GM18517 (cell line): Measurements from ENCODE around the gene TSPOAP1.

ENCODE experiments used
- ATAC-seq: cut with Tn5 transposase; IDR thresholded peaks from one replicate; pipeline ENCODE4 v1.9.1; 2021; ENCODE audit warnings: mild to moderate bottlenecking, moderate library complexity; ENCODE audit not compliant: unreplicated experiment

TSPOAP1 gene

DNA sequence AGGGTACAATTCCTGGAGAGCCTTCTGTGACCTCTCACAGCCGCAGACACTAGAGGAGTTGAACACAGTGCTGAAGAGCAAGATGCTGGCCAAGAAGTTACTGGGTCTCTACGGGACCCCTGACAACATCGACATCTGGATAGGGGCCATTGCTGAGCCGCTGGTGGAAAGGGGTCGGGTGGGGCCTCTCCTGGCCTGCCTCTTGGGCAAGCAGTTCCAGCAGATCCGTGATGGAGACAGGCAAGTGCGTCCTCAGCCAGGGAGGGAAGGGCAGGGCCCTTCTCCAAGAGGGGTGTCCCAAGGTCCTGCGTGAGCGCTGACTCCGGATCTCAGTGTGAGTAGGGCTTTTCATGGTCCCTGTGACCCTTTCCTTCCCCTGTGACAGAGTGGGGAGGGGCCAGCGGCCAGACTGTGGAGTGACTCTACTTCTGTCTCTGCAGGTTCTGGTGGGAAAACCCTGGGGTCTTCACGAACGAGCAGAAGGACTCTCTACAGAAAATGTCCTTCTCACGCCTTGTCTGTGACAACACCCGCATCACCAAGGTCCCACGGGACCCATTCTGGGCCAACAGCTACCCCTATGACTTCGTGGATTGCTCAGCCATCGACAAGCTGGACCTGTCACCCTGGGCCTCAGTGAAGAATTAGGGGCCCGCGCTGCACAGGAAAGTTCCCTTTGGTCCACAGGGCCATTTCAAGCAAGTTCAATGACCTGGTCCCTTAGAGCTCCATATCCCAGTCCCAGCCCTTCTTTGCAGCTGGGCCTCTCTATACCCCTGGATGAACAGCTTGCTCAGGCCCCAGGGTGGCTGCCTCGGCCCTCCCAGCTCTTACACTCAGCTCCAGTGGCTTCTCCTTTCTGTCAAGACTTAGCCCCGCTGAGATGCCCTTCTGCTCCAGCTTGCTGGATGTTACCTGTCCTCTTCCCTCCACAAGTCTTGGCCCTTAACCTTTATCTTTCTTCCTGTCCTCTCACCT lies 61.0 kb downstream of the TSPOAP1 start:
- no peak for ATAC-seq

DNA sequence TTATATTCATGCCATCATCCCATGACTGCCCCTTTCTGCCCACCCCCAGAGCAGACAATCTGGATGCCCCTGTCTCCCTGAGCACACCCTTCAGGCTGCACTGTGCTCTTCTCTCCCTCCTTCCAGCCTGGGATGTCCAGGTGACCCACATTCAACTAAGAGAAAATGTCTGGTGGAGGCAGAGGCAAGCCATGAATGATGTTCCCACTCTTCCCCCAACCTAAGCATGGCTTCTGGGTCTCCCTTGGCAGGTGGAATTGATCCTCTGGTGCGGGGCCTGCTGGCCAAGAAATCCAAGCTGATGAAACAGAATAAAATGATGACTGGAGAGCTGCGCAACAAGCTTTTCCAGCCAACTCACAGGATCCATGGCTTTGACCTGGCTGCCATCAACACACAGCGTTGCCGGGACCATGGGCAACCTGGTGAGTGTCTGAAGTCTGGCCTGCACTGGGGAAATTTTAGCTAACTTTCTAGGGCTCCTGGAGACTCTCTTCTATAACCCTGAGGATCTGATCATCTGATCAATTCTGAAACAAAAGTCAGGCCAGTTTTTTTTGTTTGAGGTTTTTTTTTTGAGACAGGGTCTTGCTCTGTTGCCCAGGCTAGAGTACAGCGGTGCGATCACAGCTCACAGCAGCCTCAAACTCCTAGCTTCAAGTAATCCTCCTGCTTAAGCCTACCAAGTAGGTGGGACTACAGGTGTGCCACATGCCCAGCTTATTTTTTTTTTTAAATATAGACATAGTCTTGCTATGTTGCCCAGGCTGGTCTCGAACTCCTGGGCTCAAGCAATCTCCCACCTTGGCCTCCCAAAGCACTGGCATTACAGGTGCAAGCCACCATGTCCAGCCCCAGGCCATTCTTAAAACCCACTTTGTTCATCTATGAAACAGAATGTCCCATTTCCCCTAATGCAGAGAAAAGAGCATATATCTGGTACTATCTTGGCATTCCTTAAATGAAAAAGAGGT lies 62.4 kb downstream of the TSPOAP1 start:
- ATAC-seq = no peak

DNA sequence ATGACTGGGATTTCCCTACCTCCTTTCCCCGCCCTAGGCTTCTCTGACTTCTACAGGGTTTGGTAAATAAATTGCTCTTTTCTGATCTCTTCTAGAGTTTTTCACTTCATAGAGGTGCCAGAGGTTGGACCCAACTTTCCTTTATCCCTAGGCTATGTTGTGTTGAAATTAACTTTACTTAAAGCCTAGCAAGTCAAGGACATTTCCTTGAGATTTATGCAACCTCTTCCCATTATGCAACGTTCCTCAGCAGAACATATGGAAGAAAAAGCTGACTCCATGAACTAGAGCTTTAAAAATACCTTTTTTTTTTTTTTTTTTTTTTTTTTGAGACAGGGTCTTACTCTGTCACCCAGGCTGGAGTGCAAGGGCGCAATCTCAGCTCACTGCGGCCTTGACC lies 63.3 kb downstream of the TSPOAP1 start:
- no peak for ATAC-seq

GRCh38 chr17:58264407-58265103 lies 64.0 kb downstream of the TSPOAP1 start:
- no peak for ATAC-seq

- ATAC-seq = no peak
Observed at GRCh38 chr17:58263773-58264172, 64.8 kb downstream of the TSPOAP1 start.

DNA sequence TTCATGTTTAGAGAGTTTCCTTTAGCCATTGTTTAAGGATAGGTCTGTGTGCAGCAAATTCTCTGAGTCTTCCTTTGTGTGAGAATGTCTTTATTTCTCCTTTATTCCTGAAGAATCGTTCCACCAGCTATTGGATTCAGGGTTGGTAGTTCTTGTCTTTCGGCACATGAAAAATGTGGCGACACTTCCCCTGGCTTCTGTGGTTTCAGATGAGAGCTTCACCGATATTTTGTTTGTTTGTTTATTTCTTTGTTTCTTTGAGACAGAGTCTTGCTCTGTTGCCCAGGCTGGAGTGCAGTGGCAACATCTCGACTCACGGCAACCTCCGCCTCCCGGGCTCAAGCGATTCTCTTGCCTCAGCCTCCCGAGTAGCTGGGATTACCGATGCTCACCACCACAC lies 66.4 kb downstream of the TSPOAP1 start:
- no peak for ATAC-seq

- ATAC-seq = no peak
Observed at GRCh38 chr17:58254803-58255202, 73.8 kb downstream of the TSPOAP1 start.

DNA sequence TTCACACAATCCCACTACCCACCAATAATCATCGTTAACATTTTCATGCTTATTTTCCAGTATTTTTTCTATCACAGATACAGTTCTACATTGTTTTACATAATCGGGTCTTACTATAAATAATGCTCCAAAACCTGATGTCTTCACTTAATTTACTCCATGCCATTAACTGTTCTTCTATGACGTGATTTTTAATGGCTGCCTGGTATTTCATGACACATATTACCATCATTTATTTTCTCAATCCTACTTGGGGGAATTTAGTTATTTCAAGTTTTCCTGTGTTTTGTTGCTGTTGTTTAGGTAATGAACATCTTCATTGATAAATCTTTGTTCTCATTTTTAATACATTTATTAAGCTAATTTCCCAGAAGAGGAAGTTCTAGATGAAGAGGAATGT lies 75.5 kb downstream of the TSPOAP1 start:
- ATAC-seq = no peak

DNA sequence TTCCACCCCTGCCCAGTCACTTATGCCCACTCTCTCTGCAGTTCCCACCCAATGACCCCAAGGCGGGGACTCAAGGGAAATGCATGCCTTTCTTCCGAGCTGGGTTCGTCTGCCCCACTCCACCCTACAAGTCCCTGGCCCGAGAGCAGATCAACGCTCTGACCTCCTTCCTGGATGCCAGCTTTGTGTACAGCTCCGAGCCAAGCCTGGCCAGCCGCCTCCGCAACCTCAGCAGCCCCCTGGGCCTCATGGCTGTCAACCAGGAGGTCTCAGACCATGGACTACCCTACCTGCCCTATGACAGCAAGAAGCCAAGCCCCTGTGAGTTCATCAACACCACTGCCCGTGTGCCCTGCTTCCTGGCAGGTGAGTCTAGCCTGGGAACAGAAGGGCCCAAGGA lies 76.5 kb downstream of the TSPOAP1 start:
- ATAC-seq = no peak
